ENCODE data around the gene GMPR2.

GRCh38 chr14:24228902-24229301 is 3.8 kb upstream of the GMPR2 start:
- TF ChIP-seq CTCF (IDR thresholded peaks at IDR 0.05; ENCODE audit: low read depth, low read length) (no peak), EZH2phosphoT487 (IDR thresholded peaks at IDR 0.05; ENCODE audit: low read depth) (no peak)

Data from OCI-LY3 (cell line).